ENCODE results near the gene HELB.

DNA sequence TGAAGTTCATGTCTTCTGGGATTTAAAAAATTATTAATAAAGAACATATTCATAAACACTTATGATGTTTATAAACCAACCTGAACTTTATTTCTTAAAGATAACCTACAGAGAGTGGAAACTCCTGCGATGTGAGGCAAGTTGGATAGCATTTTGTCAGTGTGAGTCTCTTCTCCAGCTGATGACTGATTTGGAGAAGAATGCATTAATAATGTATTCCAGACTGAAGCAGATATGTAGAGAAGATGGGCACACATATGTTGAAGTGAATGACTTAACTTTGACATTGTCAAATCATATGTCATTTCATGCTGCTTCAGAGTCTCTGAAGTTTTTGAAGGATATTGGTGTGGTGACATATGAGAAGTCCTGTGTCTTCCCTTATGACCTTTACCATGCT lies 7.3 kb downstream of the HELB start:
- no peak for TF ChIP-seq CTCF (IDR thresholded peaks at IDR 0.05)
- TF ChIP-seq POLR2AphosphoS5 (IDR thresholded peaks at IDR 0.05): no peak

Data from esophagus muscularis mucosa (tissue), 3 donors.